IPS-20b (cell line): Measurements from ENCODE around the gene SPINT2.

Source experiments
- H3K27ac ChIP-seq: one replicate; pipeline ENCODE4 v1.5.1; 2013; ENCODE audit warnings: low read length
- H3K27me3 ChIP-seq: 2 replicates; pipeline ENCODE4 v1.6.1; 2013; ENCODE audit warnings: mild to moderate bottlenecking, low read length, inconsistent platforms; ENCODE audit not compliant: insufficient read depth
- H3K36me3 ChIP-seq: 2 replicates; pipeline ENCODE4 v1.6.1; 2013; ENCODE audit warnings: low read depth, mild to moderate bottlenecking, inconsistent platforms, low read length, moderate library complexity; ENCODE audit not compliant: insufficient read depth
- H3K4me1 ChIP-seq: 2 replicates; pipeline ENCODE4 v1.6.1; 2013; ENCODE audit warnings: mild to moderate bottlenecking, control low read depth, inconsistent platforms, low read length, moderate library complexity; ENCODE audit not compliant: insufficient read depth
- H3K4me3 ChIP-seq: 2 replicates; pipeline ENCODE4 v1.5.1; 2013; ENCODE audit warnings: mild to moderate bottlenecking, low read length, inconsistent platforms
- H3K9ac ChIP-seq: 2 replicates; pipeline ENCODE4 v1.6.1; 2013; ENCODE audit warnings: low read depth, mild to moderate bottlenecking, inconsistent platforms, low read length, moderate library complexity
- H3K9me3 ChIP-seq: 2 replicates; pipeline ENCODE4 v1.6.1; 2013; ENCODE audit warnings: mild to moderate bottlenecking, low read depth, low read length, inconsistent platforms; ENCODE audit not compliant: insufficient read depth

Gene SPINT2

DNA sequence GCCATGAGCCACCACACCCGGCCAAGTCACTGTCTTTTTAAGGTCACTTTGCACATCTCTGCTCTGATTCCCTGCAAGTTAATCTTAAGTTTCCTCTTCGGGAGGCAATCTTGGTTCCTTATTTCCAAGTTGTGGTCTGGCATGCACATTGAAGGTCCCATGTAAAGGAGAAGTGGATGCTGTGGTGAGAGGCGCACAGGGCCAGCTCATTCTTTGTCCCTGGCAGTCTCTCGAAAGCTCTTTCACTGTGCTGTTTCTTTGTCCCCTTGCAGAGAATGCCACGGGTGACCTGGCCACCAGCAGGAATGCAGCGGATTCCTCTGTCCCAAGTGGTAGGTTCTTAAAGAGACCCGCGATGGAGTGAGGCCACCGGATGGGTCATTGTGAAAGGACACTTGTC is 23.2 kb downstream of the SPINT2 start:
- Histone ChIP-seq H3K36me3 (peaks cover 82% of the 10 kb centered on the region), H3K27me3 (no peaks in the 10 kb centered on the region), H3K4me3 (no peak overlapping the region), H3K4me1 (no peaks in the 10 kb centered on the region), H3K27ac (no peak overlapping the region), H3K9me3 (no peaks in the 10 kb centered on the region), H3K9ac (no peak overlapping the region)

DNA sequence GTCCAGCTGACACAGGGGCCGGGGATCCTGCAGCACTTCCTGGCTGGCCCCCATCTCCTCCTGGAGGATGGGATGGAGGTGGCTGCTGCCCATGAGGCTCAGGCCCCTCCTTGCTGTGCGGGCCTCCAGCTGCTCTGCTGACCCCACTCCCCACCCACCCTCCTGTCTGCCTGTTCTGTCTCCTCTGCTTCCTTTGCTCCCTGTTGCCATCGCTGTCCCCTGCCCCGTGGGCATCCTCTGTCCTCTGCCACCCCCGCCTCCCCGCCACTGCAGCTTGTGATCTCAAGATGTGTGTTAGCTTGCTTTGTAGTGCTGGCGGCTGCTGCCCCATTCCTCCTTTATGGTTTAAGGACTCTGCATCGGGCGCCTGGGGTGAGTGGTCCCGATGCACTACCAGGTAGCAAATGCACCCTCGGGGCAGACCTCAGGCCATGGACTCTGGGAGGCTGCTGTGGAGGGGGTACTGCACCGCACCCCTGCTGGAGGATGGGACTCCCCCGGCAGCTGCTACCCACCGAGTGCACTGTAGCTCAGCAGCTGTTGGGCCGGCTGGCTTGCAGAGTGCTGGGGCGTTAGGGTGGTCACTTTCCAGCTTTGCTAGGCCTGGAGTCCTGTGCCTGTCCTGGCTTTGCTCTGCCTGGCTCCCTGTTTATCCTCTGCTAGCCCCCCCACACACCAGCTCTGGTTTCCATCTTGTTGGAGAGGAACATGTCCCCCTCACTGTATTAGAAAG is 23.9 kb downstream of the SPINT2 start:
- no peak overlapping the region for H3K27ac ChIP-seq
- H3K4me3 ChIP-seq, result no peak overlapping the region
- peaks cover 83% of the 10 kb centered on the region for H3K36me3 ChIP-seq
- no peaks in the 10 kb centered on the region for H3K9me3 ChIP-seq
- no peaks in the 10 kb centered on the region for H3K27me3 ChIP-seq
- H3K9ac ChIP-seq, result no peak overlapping the region
- no peaks in the 10 kb centered on the region for H3K4me1 ChIP-seq

DNA sequence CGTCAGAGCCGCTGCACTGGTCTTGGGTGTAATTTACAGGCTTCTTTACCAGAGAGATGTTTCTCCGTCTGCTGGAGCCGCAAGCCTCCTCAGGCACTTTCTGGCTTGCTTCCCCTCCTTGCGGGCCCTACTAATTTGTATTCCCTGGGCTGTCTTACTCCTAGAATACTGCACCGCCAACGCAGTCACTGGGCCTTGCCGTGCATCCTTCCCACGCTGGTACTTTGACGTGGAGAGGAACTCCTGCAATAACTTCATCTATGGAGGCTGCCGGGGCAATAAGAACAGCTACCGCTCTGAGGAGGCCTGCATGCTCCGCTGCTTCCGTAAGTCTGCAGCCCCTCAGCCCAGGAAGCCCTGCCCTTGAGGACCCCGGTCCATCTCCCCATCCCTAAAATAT is 25.6 kb downstream of the SPINT2 start:
- Histone ChIP-seq H3K9ac (no peak overlapping the region), H3K4me3 (no peak overlapping the region), H3K9me3 (no peaks in the 10 kb centered on the region), H3K36me3 (peaks cover 68% of the 10 kb centered on the region), H3K27ac (no peak overlapping the region), H3K27me3 (no peaks in the 10 kb centered on the region), H3K4me1 (no peaks in the 10 kb centered on the region)

DNA sequence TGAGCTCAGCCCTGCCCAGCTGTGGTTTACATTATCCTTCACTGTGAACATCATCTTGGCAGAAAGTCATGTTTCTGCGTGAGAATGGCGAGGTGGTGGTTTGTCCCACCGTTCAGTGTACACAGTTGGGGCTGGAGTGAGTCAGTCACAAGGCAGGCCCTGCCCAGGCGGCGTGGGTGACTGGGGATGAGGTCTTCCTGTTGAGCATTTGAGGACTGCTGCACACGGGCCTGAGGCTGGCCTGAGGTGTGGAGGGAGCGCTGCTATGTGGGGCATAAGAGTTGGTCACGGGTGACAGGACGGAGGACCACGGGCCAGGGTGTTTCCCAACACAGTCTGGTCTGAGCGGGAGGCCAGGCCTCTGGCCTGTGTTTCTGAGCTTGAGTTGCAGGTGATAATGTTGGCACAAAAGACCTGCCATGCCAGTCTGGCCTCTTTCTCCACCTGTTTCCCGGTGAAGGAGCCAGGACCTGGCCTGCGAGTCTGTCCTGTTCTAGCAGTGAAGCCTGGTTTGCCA is 26.3 kb downstream of the SPINT2 start:
- Histone ChIP-seq H3K9ac (no peak overlapping the region), H3K27me3 (no peaks in the 10 kb centered on the region), H3K4me3 (no peak overlapping the region), H3K9me3 (no peaks in the 10 kb centered on the region), H3K4me1 (no peaks in the 10 kb centered on the region), H3K27ac (no peak overlapping the region), H3K36me3 (peaks cover 61% of the 10 kb centered on the region)

DNA sequence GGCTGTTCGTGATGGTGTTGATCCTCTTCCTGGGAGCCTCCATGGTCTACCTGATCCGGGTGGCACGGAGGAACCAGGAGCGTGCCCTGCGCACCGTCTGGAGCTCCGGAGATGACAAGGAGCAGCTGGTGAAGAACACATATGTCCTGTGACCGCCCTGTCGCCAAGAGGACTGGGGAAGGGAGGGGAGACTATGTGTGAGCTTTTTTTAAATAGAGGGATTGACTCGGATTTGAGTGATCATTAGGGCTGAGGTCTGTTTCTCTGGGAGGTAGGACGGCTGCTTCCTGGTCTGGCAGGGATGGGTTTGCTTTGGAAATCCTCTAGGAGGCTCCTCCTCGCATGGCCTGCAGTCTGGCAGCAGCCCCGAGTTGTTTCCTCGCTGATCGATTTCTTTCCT is 27.5 kb downstream of the SPINT2 start:
- Histone ChIP-seq H3K27me3 (no peaks in the 10 kb centered on the region), H3K36me3 (peaks cover 56% of the 10 kb centered on the region), H3K9ac (no peak overlapping the region), H3K27ac (no peak overlapping the region), H3K4me3 (no peak overlapping the region), H3K9me3 (no peaks in the 10 kb centered on the region), H3K4me1 (no peaks in the 10 kb centered on the region)

DNA sequence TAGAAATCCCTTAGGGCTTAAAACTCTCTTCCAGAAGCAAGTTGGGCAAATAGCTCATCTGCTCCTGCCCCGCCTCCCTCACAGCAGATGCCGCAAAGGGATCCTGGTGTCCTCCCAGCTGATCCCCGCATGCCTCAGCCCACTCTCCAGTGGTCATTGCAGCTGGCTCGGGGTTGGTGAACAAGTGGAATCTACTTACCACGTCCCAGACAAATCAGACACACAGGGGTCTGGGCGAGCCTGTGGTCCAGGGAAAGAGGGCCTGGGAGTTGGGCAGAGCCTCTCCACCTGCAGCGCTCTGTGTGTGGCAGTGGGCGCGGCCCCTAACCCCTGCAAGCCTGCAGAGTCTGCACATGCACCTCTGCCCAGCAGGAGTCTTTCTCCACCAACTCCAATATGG is 28.9 kb downstream of the SPINT2 start:
- Histone ChIP-seq H3K9me3 (no peaks in the 10 kb centered on the region), H3K36me3 (peaks cover 46% of the 10 kb centered on the region), H3K4me1 (no peaks in the 10 kb centered on the region), H3K9ac (no peak overlapping the region), H3K27me3 (no peaks in the 10 kb centered on the region), H3K27ac (no peak overlapping the region), H3K4me3 (no peak overlapping the region)

DNA sequence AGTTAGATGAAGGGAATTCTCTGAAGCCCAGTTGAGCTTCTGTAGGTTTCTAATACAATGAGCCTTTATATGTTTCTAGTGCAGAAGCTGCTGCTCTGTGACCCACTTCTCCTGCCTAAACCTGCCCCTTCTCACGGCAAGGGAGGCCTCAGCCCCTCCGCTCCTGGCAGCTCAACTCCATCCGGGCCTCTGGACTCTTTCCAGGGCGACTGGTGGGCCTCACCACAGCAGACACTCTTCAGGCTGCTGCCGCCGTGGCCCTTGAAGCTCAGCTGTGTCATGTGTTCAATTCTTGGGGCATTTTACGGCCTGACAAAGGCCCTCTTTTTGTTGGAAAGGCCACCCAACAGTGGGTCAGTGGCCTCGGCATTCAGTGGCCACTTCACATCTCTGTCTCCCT is 29.7 kb downstream of the SPINT2 start:
- Histone ChIP-seq H3K9me3 (no peaks in the 10 kb centered on the region), H3K4me1 (no peaks in the 10 kb centered on the region), H3K36me3 (peaks cover 38% of the 10 kb centered on the region), H3K4me3 (no peak overlapping the region), H3K27me3 (no peaks in the 10 kb centered on the region), H3K27ac (no peak overlapping the region), H3K9ac (no peak overlapping the region)

GRCh38 chr19:38298821-38299680 is 34.7 kb downstream of the SPINT2 start:
- Histone ChIP-seq H3K4me3 (no peak overlapping the region), H3K9me3 (no peaks in the 10 kb centered on the region)

DNA sequence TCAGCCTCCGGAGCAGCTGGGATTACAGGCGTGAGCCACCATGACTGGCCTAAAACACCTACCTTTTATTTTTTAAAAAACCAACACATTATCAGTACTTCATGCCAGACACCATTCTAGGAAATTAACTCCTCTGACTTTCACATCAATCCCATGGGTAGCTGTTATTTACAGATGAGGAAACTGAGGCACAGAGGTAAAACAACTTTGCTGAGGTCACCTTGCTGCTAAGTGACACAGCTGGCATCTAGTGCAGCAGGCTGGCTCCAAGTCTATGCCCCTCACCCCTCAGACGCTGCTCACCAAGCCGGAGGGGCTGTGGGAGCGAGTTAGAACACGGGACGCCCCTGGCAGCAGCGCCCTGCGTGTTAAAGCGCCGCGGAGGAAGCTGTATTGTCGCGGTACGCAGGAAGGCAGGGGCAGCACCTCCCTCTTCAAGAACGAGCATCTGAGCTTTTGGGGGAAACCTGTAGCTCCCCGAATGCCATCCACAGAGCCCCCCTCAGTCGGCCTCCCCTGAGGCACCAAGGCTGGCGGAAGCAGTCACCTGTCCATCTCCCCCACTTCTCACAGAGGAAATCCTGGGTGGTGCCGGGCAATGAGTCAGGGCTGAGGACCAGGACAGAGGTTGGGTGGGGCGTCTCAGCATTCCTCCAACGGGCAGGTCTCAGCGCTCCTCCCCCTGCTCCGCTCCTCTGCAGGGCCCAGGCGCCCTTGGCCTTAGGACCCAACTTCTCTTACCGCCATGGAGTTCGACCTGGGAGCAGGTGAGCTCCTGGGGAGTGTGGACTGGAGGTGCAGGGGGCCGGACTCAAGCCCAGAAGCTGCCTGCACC is 39.4 kb downstream of the SPINT2 start, which contains the start of gene C19orf33:
Gene C19orf33 (plus strand): TSS at position 735 of the 835 bp plus-strand sequence. CDS start 11 bp downstream, at position 746.
- H3K27ac ChIP-seq, result no peak within 1 kb of the TSS
- H3K4me3 ChIP-seq, result peak within 1 kb of the TSS; percentile 67

More at GRCh38 chr19:38298821-38299680, 34.7 kb downstream of the SPINT2 start:
- Histone ChIP-seq H3K36me3 (no peaks in the 10 kb centered on the region), H3K4me1 (peaks cover 4% of the 10 kb centered on the region; the same call in 1 of the 2 replicates), H3K27me3 (peaks cover 4% of the 10 kb centered on the region; the same call in 1 of the 2 replicates), H3K9ac (no peak overlapping the region), H3K27ac (no peak overlapping the region)

GRCh38 chr19:38304352-38304865 is 40.0 kb downstream of the SPINT2 start:
- Histone ChIP-seq H3K27me3 (peaks cover 4% of the 10 kb centered on the region; the same call in 1 of the 2 replicates), H3K4me3 (peak overlapping the region; percentile 67), H3K27ac (no peak overlapping the region), H3K36me3 (peaks cover 11% of the 10 kb centered on the region; the same call in 1 of the 2 replicates), H3K9me3 (no peaks in the 10 kb centered on the region), H3K4me1 (peaks cover 9% of the 10 kb centered on the region), H3K9ac (peak overlapping the region; percentile 61; the same call in 1 of the 2 replicates)

More for the DNA sequence above, 39.4 kb downstream of the SPINT2 start, which contains the start of gene C19orf33:
- Histone ChIP-seq H3K9ac (peak within 1 kb of the TSS; percentile 61; the same call in 1 of the 2 replicates), H3K9me3 (no peaks in the 10 kb centered on the region), H3K36me3 (peaks cover 11% of the 10 kb centered on the region; the same call in 1 of the 2 replicates), H3K4me1 (peaks cover 9% of the 10 kb centered on the region), H3K27me3 (peaks cover 4% of the 10 kb centered on the region; the same call in 1 of the 2 replicates)
